IPS DF 6.9 (cell line): ENCODE data around the gene SRPK3.
A peak's percentile ranks its signal among the peaks of the same experiment; 100 is the strongest.
"Not testable (repeated sequence)": the region's sequence is repeated elsewhere in the genome, so short reads cannot be mapped to it uniquely, and the experiment has no call there.

ENCODE experiments used
- DNase-seq: peaks from one replicate; pipeline ENCODE4 v3.0.0-alpha.2; 2013; ENCODE audit warnings: low read depth, low spot score
- H3K27ac ChIP-seq: one replicate; pipeline ENCODE4 v1.5.1; 2013; ENCODE audit warnings: low read length, control low read depth
- H3K27me3 ChIP-seq: 2 replicates; pipeline ENCODE4 v1.6.1; 2013; ENCODE audit warnings: mild to moderate bottlenecking, low read length; ENCODE audit not compliant: control insufficient read depth, insufficient read depth
- H3K36me3 ChIP-seq: 2 replicates; pipeline ENCODE4 v1.6.1; 2013; ENCODE audit warnings: low read length; ENCODE audit not compliant: control insufficient read depth, insufficient read depth
- H3K4me1 ChIP-seq: 2 replicates; pipeline ENCODE4 v1.6.1; 2013; ENCODE audit warnings: low read length; ENCODE audit not compliant: control insufficient read depth, insufficient read depth
- H3K4me3 ChIP-seq: 2 replicates; pipeline ENCODE4 v1.5.1; 2013; ENCODE audit warnings: mild to moderate bottlenecking, low read length
- H3K9me3 ChIP-seq: 2 replicates; pipeline ENCODE4 v1.6.1; 2013; ENCODE audit warnings: low read length, inconsistent platforms; ENCODE audit not compliant: control insufficient read depth, insufficient read depth
- WGBS: extraction: QIAGEN DNeasy Blood & Tissue Kit; methylation state at CpG from one replicate; pipeline ENCODE4 v1.1.7; 2013; ENCODE audit warnings: mixed read lengths, missing lambda C conversion rate; ENCODE audit not compliant: insufficient read length, insufficient coverage; 5-methylcytosine and 5-hydroxymethylcytosine counted together

SRPK3 gene

DNA sequence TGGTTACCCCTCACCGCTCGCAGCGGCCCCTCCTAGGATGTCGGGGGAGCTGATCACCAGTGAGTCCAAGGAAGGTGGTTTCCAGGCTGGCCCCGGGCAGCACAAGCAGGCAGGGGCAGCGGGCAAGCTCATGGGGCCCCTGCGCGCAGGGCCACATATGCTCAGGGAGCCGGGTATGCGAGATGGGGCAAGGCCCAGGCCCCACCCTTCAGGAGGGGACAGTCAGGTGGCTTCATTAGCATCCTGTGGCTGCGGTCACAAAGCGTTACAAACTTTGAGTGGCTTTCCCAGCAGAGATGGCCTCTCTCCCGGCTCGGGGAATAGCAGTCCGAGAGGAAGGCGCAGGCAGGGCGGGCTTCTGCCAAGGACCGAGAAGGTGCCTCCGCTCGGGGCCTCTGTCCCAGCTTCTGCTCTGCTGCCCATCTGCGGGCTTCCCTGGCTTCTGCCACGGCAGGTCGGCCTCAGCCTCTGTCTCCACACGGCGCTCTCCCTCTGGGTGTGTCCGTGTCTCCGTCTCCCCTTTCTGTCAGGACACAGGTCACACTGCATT lies 42.7 kb upstream of the SRPK3 start:
- Histone ChIP-seq H3K36me3 (no peaks in the 10 kb centered on the region; the same call in 1 of the 2 replicates), H3K27me3 (no peaks in the 10 kb centered on the region), H3K4me1 (peaks cover under 1% of the 10 kb centered on the region), H3K4me3 (no peak overlapping the region), H3K9me3 (no peaks in the 10 kb centered on the region), H3K27ac (no peak overlapping the region)
- WGBS, result no CpG with 5 or more reads among the region's 27 CpGs
- DNase-seq, result no peak

DNA sequence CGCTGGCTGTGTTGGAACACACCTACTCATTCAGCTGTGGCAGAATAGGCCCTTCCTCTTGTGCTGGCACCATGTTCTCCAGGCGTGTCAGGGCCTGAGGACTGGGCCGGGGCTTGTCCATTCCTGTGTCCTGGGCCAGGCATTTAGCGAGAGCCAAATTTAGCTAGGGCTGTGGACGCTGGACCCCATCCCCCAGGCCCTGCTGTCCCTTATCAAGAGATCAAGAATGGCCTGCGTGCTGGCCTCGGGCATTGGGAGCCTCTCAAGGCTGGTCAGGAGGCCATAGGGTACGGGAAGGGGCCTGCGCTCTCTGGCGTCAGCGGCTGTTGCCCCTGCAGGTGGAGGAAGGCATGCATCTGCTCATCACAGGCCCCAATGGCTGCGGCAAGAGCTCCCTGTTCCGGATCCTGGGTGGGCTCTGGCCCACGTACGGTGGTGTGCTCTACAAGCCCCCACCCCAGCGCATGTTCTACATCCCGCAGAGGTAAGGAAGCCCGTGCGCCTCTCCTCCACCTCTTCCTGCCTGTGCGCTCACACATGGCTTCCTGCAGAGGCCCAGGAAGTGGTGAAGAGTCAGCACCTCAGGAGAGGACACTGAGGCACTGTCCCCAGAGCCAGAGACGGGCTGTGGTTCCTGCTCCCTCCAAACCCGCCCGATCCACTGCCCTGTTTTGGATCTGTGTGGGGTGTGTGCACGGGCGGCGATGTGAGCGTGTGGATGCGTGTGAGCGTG lies 40.9 kb upstream of the SRPK3 start:
- no peak overlapping the region for H3K4me3 ChIP-seq
- WGBS, result no CpG with 5 or more reads among the region's 29 CpGs
- H3K9me3 ChIP-seq, result no peaks in the 10 kb centered on the region
- no peak overlapping the region for H3K27ac ChIP-seq
- no peak for DNase-seq
- no peaks in the 10 kb centered on the region; the same call in 1 of the 2 replicates for H3K36me3 ChIP-seq
- H3K27me3 ChIP-seq, result no peaks in the 10 kb centered on the region
- peaks cover 5% of the 10 kb centered on the region for H3K4me1 ChIP-seq

DNA sequence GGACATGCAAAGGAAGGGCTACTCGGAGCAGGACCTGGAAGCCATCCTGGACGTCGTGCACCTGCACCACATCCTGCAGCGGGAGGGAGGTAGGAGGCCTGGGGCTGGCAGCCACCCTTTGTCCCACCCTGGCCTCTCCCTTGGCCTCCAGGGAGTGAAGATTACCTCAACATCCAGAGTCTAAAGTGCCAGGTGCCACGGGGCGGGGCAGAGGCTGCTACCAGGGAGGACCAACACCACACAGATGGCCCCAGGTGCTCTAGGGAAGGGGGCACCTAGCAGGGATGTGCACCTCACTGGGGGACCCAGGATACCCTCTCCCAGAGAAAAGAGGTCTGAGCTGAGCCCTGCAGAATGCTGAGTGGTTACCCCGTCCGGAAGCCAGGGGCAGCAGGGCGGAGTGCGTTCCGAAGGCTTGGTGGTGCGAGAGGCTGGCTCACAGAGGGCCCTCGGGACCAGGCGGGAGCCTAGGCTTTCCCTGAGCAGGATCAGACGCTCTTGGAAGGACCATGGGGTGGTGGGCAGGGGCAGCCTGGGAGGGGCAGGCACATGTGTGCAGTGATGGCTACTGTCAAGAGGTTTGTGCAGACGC lies 40.1 kb upstream of the SRPK3 start:
- no peaks in the 10 kb centered on the region for H3K9me3 ChIP-seq
- H3K27ac ChIP-seq, result no peak overlapping the region
- no peaks in the 10 kb centered on the region for H3K27me3 ChIP-seq
- H3K36me3 ChIP-seq, result no peaks in the 10 kb centered on the region; the same call in 1 of the 2 replicates
- no CpG with 5 or more reads among the region's 16 CpGs for WGBS
- peaks cover 5% of the 10 kb centered on the region for H3K4me1 ChIP-seq
- DNase-seq, result no peak
- no peak overlapping the region for H3K4me3 ChIP-seq

DNA sequence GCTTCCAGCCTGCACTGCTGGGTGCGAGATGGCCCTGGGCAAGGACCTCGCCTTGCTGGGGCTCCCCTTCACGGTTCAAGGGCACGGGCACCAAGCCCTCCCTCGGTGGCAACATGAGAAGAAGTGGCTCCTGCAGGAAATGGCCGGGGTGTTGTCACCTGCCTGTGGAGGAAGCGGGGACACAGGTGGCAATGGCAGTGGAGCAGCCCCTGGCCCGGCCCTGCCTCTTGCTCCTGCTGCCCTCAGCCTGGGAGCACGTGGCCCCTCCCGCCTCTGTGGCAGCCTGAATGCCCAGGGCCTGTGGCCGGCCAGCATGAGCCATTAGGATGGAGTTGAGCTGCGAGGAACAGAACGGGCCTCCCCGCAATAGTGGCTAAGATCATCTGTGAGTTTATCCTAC lies 39.4 kb upstream of the SRPK3 start:
- WGBS, result no CpG with 5 or more reads among the region's 14 CpGs
- Histone ChIP-seq H3K27me3 (no peaks in the 10 kb centered on the region), H3K4me1 (peaks cover 5% of the 10 kb centered on the region)

DNA sequence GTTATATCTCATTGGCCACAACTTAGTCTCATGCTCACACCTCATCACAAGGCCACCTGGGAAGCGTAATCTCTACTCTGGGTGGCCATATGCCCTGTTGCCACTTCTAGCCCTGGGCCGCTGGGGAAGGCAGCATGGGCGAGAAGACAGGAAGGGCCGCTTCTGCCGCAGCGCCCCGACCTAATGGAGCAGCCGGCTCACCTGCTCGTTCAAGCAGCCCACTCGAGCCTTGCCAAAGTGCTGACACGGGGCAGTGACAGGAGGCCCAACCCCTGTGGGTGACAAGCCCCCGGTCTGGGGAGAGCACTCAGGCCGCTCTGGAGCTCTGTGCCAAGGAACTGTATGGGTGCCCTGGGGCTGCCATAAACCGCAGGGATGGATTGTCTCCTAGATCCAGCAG lies 38.7 kb upstream of the SRPK3 start:
- H3K27ac ChIP-seq, H3K4me1 ChIP-seq, DNase-seq, H3K9me3 ChIP-seq, H3K36me3 ChIP-seq, H3K4me3 ChIP-seq, H3K27me3 ChIP-seq: not testable (repeated sequence)
- WGBS, result no CpG with 5 or more reads among the region's 14 CpGs

More for the DNA sequence above, 39.4 kb upstream of the SRPK3 start:
- Histone ChIP-seq H3K9me3 (no peaks in the 10 kb centered on the region), H3K4me3 (no peak overlapping the region), H3K36me3 (no peaks in the 10 kb centered on the region; the same call in 1 of the 2 replicates), H3K27ac (no peak overlapping the region)
- DNase-seq, result no peak

DNA sequence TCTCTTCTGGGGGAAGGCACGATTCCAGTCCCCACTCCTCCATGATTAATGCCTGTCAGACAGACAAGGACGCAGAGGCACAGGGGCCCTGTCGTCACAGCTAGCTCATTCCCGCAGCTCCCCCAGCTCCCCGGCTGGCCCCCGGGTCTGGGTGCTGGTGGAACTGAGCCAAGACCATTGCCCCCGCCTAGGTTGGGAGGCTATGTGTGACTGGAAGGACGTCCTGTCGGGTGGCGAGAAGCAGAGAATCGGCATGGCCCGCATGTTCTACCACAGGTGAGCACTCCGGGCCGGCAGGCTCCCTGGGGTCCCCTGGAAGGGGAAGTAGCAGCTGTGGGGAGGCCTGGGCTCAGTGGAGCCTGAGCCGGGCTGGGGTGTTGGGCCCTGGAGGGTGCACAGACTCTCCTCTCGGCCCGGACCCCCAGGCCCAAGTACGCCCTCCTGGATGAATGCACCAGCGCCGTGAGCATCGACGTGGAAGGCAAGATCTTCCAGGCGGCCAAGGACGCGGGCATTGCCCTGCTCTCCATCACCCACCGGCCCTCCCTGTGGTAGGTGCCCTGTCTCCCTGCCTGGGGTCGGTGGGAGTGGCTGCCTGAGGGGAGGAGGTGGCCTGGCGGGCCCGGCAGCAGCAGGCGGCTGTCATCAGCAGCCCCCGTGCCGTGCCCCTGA lies 37.9 kb upstream of the SRPK3 start:
- H3K9me3 ChIP-seq, result not testable (repeated sequence)

DNA sequence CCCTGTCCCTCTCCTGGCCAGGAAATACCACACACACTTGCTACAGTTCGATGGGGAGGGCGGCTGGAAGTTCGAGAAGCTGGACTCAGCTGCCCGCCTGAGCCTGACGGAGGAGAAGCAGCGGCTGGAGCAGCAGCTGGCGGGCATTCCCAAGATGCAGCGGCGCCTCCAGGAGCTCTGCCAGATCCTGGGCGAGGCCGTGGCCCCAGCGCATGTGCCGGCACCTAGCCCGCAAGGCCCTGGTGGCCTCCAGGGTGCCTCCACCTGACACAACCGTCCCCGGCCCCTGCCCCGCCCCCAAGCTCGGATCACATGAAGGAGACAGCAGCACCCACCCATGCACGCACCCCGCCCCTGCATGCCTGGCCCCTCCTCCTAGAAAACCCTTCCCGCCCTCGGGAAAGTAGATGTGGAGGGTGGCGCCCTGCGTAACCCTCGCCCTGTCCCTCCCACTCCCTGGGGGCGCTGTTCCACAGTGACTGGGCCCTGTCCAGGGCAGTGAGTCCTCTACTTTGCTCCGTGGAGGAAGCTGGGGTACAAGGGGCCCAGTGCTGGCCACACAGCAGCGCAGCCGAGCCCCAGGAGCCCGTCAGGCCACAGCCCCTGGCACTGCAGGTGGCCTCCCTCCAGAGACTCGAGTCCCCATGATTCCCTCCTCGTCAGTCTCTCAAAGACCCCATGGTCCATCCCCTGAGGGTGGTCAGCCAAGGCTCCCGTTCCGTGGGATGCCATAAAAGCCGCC lies 37.2 kb upstream of the SRPK3 start:
- H3K27ac ChIP-seq, H3K4me1 ChIP-seq, H3K36me3 ChIP-seq, H3K9me3 ChIP-seq, H3K27me3 ChIP-seq, DNase-seq: not testable (repeated sequence)
- peak overlapping the region; percentile 42; the same call in 1 of the 2 replicates for H3K4me3 ChIP-seq
- no CpG with 5 or more reads among the region's 35 CpGs for WGBS

More for the DNA sequence above, 37.9 kb upstream of the SRPK3 start:
- not testable (repeated sequence) for H3K36me3 ChIP-seq, H3K4me1 ChIP-seq, H3K27ac ChIP-seq, H3K27me3 ChIP-seq, DNase-seq, H3K4me3 ChIP-seq
- no CpG with 5 or more reads among the region's 32 CpGs for WGBS

DNA sequence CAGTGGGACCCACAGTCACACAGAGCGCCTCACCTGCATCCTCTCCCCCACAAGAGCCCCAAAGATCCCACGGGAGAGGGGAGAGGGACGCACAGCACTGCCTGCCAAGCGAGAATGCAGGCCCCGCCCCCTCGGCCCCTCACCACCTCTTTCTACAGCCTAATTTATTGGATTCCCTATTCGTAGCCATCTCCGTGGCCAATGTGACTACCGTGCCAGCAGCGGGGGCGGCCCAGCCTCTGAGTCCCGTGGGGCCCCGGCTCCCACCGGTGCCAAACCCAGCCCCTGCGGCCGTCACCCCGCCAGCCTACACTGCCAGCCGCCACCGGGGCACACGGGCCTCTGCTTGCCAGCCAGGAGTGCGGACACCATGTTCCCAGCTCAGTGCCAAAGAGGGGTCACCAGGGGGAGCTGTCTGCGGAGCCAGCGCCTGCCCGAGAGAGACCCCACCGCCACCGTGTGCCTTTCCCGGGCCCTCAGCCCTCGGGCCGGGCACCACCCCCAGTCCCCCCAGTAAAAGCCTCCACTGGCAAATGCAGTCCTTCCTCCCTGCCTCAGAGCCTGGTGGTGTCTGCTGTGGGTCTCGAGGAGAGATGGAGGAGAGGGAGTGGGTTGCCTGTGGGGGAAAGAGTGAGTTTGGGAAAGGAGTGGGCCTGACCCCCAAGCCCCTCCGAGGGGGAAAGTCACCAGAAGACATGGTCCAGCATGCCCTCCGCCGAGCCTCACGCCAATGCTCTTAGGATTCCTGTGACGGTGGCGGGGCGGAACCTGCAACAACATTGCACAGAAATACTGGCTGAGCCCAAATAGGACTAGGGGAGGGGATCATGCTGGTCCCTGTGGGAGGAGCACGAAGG lies 36.4 kb upstream of the SRPK3 start:
- no peaks in the 10 kb centered on the region for H3K27me3 ChIP-seq
- no peaks in the 10 kb centered on the region for H3K36me3 ChIP-seq
- peaks cover 5% of the 10 kb centered on the region for H3K4me1 ChIP-seq
- peak overlapping the region; percentile 42; the same call in 1 of the 2 replicates for H3K4me3 ChIP-seq
- no peak overlapping the region for H3K27ac ChIP-seq
- H3K9me3 ChIP-seq, result no peaks in the 10 kb centered on the region
- WGBS, result no CpG with 5 or more reads among the region's 38 CpGs
- DNase-seq, result no peak

DNA sequence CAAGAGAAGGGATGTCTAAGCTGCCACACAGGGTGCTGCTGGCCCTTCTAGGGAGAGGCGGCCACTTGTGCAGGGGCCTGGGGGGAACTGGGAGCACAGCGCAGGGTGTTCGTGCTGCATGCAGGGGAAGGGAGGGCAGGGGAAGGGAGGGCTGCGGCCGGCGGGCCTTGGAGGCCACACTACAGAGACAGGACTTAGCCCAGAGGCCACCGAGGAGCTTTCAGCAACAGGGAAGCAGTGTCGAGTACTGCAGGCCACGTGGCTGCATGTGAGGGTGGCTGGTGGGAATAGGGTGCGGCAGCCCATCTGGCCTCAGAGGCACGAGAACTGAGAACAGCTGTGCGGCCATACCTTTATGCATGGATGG lies 35.8 kb upstream of the SRPK3 start:
- not testable (repeated sequence) for DNase-seq, H3K27me3 ChIP-seq, H3K9me3 ChIP-seq, H3K27ac ChIP-seq, H3K4me1 ChIP-seq, H3K4me3 ChIP-seq, H3K36me3 ChIP-seq
- no CpG with 5 or more reads among the region's 12 CpGs for WGBS
